GM03348 (cell line): Measurements from ENCODE around the gene TOPBP1.
"Not testable (repeated sequence)": the region's sequence is repeated elsewhere in the genome, so short reads cannot be mapped to it uniquely, and the experiment has no call there.

ENCODE experiments used
- DNase-seq: peaks from one replicate; pipeline ENCODE4 v3.0.0; 2012; ENCODE audit warnings: low spot score

Gene TOPBP1

GRCh38 chr3:133570937-133571320, 90.8 kb downstream of the TOPBP1 start:
- DNase-seq, result no peak

- peak; percentile 61 for DNase-seq
Observed at GRCh38 chr3:133570139-133570936, 91.4 kb downstream of the TOPBP1 start.

GRCh38 chr3:133568294-133569014, 93.3 kb downstream of the TOPBP1 start:
- peak; percentile 63 for DNase-seq

GRCh38 chr3:133563816-133564215, 97.9 kb downstream of the TOPBP1 start:
- no peak for DNase-seq

GRCh38 chr3:133563186-133563591, 98.6 kb downstream of the TOPBP1 start:
- DNase-seq, result peak; percentile 27

GRCh38 chr3:133562376-133562775, 99.4 kb downstream of the TOPBP1 start:
- DNase-seq, result no peak

- DNase-seq, result no peak
Observed at GRCh38 chr3:133561679-133562078, 100.1 kb downstream of the TOPBP1 start.

GRCh38 chr3:133551589-133551988, 110.2 kb downstream of the TOPBP1 start:
- not testable (repeated sequence) for DNase-seq
